HG02623 (cell line): Measurements from ENCODE around the gene SPOCK1.
"Not testable (repeated sequence)": the region's sequence is repeated elsewhere in the genome, so short reads cannot be mapped to it uniquely, and the experiment has no call there.

ENCODE experiments used
- ATAC-seq: cut with Tn5 transposase; IDR thresholded peaks from one replicate; pipeline ENCODE4 v1.9.1; 2021; ENCODE audit warnings: moderate library complexity; ENCODE audit not compliant: unreplicated experiment

SPOCK1 gene

DNA sequence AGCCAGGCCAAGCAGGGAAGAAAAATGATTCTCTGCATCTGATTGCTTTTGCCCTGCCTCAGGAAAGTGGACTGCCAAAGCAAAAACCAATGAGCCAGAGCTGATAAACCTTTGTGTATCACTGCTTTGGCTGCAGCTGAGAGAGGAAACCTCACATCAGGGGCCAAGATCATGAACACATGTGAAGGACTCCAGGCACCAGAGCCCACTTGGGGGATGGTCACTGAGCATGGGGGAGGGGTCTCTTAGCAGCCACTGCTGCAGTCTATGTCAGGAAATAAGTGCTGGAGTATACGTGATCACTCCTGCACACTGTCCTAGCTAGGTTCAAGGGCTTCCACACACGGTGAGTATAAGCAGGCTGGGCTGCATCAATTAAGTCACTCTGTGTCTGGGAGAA lies 229.9 kb downstream of the SPOCK1 start:
- ATAC-seq: no peak

DNA sequence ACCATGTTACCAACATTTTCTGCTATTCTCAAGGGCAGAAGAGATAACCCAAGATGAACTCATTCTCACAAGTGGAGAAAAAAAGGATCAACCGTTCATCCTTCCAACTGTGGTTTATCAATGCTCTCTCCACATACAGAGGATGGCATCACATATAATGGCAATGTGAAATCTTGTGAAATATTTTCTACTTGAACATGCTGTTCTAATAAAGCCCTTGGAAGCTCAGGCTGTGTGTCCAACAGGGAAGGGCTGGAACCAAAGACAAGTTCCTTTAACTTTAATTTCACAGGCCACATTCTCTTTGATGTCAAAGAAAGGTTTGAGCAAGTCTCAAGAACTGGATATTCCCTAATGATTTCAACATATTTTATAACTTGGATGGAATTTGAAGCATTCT lies 230.5 kb downstream of the SPOCK1 start:
- ATAC-seq: no peak

DNA sequence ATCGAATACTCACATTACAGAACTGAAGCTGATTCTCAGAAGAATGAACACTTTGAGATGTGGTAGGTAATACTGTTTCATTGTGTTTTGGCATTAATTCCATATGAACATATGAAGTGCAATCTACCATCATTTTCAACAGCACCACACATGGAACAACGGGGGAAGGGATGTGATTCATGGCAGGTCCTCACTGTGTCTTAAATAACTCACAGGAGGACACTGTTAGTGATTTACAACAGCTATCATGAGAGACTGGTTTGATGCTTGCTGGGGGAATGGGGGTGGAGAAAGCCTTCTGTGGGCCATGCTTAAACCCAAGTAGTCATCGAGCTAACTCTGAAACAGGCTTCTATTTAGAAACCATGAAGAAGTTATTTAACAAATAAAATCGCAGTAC lies 232.9 kb downstream of the SPOCK1 start:
- no peak for ATAC-seq

DNA sequence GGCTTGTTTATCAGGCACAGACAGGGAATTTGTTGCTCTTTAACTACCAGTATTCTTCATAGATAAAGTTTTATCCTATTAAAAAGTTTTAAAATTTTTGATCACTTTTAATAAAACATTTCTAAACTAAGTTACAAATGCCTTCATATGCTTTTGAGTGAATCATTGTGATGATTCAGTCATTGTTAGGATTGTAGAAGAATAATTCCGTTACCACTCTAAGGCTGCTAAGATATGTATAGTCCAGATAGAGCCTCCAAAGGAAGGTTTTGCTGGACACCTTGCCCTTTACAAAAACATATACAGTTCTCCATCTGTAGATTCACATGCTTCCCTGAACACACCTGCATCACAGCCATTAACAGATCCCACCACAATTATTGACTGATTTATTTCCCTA lies 233.7 kb downstream of the SPOCK1 start:
- ATAC-seq: no peak

DNA sequence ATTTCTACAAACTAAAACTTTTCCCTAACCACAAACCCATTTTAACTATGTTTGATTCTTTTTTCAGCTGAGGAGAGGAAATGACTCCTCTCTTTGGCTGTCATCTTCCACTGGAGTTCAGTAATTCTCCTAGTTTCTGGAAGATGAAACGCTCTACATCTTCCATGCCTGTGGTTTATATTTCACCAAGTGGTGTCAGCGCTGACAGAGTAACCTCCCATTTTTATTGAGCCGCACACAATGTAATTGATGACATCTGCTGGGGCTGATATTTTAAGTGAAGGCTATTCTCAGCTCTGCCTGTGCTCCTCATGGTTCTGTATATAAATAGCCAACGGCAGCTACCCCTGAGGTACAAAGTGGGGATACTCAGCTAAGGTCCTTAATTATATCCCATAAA lies 234.6 kb downstream of the SPOCK1 start:
- no peak for ATAC-seq

DNA sequence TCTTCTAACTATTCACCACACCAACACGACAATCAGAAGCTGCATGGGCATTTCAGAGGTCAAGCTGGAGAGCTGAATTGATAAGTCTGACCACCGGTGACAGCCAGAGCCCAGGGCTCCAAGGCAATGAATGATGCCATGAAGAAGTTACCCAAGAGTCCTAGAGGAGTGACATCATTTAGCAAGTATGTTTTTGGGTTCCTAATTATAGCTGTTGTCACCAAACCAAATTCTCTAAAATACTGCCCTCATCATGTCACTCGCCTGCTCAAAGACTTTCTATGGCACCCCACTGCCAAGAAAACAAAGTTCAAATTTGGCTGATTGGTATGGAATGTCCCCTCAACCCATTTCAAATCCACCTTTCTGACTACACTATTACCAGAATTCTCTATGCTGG lies 235.1 kb downstream of the SPOCK1 start:
- ATAC-seq: no peak

DNA sequence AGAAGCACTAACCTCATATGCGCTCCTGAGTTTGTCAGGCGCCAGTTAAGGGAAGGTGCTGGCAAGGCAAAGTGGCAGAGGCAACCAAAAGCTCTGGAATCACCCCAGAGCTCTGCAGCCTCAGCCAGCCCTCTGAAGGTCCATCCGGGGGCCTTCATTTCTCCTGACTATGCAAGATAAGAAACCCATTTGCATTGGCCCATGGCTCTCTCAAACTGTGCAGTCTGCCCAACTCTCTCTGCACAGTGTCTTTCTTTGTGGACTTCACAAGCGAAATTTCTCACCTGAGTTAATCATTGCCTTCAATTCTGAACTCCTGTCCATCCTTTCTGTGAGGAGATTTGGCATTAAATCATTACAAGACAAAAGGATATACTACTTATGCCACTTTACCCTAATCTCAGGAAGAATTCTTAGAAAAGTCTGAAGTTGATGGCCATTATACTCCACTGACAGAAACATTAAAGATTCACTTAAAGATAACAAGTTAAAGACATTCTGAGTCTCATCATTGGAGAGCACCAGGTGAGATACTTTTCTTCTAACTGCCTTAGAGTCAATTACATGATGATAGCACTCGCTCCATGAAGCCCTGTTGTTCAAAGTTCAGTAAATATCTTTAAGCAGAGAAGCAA lies 235.6 kb downstream of the SPOCK1 start:
- no peak for ATAC-seq

DNA sequence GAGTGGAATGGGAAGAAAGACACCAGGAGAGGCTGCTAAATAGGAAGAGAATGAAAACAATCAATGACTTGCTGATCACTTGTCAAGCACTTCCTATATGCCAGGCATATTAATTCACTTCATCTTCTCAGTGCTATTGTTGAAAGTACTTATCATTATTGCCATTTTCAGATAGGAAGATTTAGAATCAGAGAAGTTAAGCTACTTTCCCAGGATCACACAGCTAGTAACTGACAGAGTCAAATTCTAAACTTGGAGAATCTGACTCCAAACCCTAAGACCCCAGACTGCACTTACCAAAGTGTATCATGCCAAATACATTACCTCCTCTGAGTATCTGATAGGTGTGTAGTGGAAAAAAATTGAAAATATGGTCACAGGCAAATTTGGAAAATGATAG lies 236.3 kb downstream of the SPOCK1 start:
- no peak for ATAC-seq

DNA sequence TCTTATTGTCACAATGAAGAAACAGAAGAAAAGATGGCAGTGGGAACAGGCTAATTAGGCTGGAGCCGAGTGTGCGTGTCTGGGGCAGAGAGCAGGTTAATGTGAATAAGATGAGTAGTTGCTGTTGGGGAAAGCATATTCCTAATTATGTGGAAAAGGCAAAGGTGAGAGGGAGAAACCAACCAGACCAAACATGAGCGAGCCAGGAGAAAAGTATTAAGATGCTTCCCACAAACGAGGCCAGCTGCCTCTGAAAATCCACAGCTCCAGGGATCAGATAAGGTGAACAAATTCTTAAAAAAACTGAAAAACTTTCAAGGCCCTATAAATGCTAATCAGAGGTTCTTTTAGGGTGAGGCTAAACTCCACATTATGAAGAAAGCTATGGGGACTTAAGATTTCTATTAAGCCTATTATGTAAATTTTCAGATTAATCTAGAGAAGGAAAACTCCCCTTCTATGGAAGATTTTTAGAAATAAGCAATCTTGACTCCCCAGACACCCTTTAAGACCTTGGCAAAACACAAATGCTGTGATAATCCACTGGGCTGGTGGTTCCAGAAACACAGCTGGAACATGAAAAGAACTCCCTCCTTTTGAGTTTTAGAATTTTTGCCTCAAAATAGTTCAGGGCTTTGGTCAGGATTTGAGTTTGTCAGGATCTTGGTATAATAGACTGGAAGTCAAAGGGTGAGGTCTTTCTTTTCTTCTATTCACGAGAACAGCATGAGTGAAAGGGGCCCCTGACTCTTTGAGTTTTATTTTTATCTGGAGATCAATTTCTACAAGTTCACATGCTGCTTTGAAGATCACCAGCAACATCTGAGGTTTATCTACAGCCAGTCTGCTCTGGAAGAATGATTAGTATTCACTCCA lies 238.1 kb downstream of the SPOCK1 start:
- ATAC-seq: no peak

DNA sequence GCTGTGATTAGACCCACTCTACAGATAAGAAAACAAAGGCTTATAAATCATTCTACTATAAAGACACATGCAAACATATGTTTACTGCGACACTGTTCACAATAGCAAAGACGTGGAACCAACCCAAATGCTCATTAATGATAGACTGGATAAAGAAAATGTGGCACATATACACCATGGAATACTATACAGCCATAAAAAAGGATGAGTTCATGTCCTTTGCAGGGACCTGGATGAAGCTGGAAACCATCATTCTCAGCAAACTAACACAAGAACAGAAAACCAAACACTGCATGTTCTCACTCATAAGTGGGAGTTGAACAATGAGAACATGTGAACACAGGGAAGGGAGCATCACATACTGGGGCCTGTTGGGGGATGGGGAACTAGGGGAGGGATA lies 240.0 kb downstream of the SPOCK1 start:
- not testable (repeated sequence) for ATAC-seq

DNA sequence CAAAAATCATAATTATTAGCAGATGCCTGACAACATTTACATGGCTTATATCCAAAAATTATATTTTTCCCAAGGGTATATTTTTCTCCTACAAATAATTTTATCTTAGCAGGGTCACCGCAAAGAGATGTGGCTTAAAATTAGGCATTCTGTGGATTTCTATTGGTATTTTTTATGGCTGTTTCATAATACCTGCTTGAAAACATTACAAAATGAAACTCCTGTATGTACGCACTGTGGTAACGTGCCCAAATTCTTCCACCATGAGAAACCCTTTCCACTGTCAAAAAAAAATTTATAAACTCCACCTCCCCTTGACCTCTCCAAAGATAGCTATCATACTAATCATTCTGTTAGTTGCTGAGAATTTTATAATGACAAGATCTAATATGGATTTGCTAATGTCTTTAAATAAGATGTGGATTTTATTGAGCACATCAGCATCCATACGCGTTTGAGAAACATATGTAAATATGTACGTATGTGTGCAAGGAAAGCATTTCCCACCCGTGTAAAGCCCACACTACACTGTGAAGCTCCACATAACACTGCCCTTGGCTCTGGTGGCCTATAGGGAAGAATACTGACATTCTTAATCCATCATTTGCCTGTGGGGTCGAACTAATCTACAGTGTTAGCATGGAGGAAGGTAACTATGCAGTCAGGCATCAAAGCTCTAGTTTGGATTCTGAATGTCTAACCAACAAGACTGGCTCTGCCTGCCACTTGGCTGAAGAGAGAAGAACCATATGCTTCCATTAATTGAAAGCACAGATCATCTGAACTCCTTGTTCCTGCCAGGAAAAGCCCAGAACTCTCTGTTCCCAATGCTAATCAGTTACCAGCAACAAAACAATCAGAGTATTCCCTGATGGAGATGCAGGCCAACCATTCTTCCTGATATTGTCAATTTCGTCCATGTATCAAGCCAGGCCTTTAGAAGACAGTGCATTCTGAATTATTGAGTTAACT lies 244.7 kb downstream of the SPOCK1 start:
- ATAC-seq: no peak

DNA sequence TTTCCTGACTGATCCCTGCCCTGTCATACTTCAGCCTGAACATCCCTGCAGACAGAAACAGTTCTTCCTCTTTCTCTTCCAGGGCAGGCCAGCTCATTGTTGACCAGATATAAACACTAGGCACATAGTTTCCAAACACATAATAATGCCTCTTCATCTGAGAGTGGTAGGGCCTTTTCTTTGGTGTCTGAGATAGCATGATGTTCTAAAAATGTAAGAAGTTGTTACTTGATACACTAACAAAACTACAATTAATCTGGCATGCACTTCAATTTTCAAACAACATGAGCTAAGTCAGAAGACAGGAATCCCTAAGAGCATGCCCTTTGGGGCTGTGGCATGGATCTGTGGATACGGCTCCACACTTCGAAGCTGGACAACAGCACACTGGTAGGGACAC lies 246.6 kb downstream of the SPOCK1 start:
- no peak for ATAC-seq

DNA sequence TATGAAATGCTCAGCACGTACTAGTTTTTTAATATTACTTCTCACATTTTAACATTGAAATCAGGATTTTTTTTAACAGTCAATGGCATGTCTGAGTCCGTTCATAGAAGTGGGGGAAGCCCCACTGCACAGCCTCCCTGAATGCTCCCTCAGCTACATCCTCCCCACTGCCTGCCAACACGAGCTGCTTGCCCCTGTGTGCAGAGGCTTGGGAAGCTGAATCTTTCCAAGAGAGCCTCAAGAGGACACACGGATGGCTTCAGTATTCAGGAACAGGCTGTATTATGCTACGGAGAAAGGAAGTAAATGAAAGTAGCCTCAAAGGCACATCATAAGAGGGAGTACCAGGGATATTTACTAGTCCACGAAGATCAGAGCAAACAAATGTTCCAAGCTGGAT lies 248.7 kb downstream of the SPOCK1 start:
- no peak for ATAC-seq

DNA sequence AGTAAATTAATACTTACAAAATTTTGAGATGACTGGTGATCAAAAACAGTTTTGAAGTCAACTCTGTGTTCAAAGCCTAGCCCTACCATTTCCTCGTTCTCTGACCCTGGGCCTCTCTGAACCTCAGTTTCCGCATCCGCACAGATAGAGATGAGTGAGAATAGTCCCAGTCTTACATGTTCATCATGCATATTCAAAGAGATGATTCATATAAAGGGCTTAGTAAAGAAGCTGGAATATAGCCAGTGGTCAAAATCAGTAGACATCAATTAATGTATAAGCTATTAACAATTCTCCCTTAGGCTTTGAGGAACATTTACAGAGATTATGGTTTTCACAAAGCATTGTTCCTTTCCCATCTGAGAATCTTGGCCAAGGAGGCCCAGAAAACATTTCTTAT lies 250.6 kb downstream of the SPOCK1 start:
- no peak for ATAC-seq

DNA sequence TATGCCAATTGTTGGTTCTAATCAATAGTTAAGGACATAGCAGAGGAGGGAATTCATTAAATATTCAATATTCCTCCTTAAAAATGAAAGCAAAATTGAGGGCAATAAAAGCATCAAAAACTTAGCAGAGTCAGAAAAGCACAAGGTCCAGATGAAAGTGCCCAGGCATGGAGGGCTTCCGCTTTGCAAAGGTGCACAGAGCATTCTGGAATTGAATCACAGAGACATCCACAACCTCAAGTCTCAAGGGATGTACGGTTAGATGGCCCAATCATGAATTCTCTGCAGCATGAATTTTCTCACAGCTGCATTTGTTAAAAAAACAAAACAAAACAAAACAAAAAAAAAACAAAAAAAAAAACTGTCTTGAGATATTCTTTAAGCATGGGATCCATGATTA lies 253.7 kb downstream of the SPOCK1 start:
- no peak for ATAC-seq

DNA sequence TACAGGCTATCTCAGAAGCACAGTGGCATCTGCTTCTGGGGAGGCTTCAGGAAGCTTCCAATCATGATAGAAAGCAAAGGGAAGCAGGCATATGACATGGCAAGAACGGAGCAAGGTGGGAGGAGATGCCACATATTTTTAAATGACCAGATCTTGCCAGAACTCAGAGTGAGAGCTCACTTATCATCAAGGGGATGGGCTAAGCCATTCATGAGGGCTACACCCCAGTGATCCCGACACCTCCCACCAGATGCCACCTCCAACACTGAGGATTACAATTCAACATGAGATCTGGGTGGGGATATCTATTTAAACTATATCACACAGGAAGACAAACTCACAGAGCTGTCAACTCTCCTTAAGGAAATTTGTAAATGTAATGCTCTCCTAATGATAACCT lies 258.8 kb downstream of the SPOCK1 start:
- no peak for ATAC-seq

DNA sequence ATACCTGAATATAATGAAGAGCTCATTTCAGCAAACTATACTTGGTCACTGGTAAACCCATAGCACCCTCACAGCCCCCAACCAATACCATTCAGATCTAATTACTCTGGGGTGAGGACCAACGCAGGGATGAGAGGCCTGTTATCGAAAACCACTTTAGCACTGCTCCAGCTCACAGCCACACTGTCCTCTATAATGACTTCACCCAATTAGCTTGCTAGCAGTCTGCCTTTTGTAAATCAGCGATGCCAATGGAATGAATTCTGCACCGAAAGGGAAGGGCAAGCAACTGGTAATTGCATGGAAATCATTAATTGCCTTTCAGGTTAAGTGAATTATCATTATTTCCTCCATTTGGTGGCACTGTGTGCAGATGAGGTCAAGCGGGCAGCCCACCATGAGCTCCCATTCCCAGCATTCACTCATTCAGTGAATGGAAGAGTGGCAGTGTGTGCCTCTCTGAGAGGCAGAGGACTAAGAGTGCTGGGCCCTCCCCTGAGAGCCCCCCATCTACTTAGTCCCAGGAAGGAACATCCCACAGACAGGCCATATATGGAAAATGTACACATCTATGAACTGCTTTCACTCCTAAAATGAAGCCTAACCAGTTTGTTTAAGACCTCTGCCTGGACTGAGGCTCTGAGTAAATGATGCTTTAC lies 262.1 kb downstream of the SPOCK1 start:
- ATAC-seq: no peak

DNA sequence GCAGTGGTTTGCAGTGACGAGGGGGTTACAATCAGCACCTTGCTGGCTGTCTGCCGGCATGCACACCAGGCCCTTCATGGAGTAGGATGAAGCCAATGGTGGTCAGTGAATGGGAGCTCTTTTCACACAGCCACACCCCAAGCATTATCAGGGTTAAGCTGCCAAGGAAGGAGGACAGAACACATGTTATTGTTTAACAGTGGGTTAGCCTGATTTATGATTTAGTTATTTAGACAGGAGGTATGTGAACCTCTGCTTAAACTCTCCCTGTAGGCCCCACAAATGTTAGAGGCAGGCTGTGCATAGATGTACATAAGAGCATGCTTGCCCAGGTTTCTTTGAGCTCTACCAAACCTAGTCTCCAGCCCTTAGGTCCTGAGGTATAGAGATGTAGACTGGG lies 262.9 kb downstream of the SPOCK1 start:
- no peak for ATAC-seq

DNA sequence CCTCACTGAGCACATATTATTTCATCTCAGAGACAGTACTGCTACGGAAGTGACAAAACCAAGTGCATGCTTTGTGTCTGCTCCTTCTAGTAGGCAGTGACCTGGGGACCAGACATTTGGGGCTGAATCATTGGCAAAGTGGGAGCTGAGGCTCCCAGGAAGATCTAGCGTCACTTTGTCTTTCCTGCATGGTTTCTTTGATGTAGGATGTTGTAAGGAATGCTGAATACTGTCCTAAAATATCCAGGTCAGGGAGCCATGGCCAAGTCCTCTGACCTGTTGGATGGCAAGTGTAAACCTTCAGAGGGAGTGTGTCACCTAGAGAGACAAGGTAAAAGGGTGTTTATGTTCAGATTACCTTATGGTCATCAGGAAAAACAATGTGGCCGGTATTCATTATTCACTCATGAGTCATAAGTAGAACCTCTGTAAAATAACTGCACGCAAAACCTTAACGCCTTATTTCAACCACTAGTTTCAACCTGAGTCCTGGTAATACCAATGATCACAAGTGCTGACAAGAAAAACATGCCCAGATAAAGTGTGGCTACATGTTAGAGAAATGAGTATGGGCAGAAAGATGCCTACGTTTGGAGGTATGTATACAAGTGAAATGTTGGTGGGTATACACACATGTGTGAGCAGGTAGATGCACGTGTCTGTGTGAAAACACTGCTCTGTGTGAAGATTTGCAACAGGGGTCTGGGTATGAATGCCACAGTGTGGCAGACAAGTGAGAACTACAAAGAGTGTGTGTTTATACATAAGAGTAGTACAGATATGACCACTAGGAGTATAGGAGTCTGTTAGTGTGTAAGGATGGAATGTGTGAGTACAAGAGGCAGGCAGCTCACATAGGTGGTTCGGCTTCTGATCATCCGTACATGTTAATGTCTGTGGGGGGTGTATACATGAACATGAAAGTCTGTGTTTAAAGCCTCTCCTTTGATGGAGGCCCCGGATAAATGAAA lies 263.9 kb downstream of the SPOCK1 start:
- no peak for ATAC-seq

DNA sequence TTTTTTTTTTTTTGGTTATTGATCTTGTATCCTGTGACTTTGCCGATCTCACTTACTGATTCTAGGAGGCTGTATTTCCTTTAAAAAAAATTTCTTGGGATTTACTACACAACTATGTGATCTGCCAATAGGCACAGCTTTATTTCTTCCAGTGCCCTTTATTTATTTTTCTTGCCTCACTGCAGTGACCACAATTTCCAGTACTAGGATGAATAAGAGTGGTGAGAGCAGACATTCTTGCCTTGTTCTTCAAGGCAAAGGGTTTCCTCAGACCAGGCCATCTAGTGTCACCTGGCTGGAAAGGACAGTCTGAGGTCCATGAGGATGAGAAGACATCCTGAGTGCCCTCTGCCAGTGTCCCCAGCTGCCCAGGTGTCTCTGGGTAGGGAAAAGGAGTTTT lies 265.4 kb downstream of the SPOCK1 start:
- no peak for ATAC-seq
